ENCODE results near the gene PSTPIP1.

Gene PSTPIP1

DNA sequence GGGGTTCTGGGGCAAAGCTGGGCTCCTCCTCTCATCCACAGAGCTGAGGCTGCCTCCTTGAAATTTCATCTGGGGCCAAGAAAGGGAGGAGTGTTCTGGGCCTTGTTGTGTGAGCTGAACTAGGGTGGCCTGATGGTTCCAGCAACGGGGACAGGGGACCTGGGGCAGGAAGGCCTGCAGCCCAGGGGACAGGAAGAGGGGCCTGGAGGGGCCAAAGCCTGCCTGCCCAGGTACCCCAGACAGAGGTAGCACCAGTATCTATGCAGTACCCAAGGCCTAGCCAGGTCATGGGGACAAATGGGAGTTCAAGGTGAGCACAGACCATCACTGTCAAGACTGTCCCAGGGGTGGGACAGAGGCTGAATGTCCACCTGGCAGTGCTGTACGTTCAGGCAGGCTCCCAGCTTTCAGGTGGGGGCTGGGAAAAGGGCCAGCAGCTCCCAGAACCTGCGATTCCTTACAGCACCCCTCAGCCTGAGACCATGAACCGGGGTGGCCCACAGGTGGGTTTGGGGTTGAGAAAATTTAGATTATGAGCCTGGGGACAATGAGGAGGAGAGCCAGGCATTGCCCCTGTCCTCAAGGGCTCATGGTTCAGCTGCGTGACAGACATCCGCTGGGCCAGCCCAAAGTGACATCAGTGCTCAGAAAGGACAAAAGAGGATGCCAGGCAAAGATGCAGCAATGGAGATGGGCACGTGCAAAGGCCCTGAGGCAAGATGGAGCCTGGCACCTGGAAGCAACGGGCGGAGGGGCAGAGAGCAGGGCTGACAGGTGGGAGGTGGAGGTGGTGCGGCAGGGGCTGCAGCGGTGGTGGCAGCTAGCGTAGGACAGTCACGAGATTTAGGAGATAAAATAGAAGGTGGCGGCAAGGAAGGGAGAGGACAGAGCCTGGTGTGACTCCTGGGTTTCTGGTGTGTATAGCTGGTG, 28.0 kb downstream of the PSTPIP1 start:
- no peak for TF ChIP-seq Cebpa-rat (IDR thresholded peaks at IDR 0.05)
- no peaks in the 10 kb centered on the region for H3K27me3 ChIP-seq
- peak overlapping the region; percentile 43; the same call in 1 of the 2 replicates for H3K9ac ChIP-seq
- H3K36me3 ChIP-seq, result no peaks in the 10 kb centered on the region
- H3K4me3 ChIP-seq, result no peak overlapping the region
- H3K9me3 ChIP-seq, result no peaks in the 10 kb centered on the region
- peak overlapping the region; percentile 99 for H3K4me2 ChIP-seq
- peaks cover 20% of the 10 kb centered on the region for H4K20me1 ChIP-seq
- H3K27ac ChIP-seq, result peak overlapping the region; percentile 60
- H3K4me1 ChIP-seq, result peaks cover 78% of the 10 kb centered on the region

DNA sequence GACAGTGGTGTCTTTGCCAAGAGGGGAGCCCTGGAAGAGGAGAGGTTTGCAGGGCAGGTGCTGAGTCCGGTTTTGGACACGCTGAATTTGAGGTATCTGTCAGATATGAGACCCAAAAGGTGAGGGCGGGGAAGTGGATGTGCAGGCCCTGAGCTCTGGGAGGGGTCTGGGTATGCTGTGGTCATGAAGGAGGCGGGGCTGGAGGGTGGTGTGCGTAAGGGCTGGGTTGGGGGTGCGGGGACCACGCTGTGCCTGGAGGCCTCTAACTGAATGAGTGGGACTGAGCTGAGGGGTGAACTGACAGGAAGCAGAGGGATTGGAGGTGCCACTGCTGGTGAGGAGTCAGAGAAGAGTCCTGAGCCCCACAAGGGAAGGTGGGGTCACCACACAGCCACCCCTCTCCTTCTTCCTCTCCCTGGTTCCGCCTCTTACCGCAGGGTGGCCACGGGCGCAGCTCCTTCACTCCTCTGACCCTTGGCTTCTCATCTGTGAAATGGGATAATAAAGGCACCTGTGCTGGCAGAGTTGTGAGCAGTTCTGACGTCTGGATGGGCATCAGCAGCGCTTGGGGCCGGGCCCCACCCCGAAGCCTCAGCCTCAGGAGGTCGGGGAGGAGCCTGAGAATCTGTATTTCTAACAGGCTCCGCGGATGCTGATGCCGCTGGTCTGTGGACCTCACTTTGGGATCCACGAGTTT, 28.8 kb downstream of the PSTPIP1 start:
- H3K4me2 ChIP-seq, result no peak overlapping the region
- H3K9me3 ChIP-seq, result no peaks in the 10 kb centered on the region
- peaks cover 73% of the 10 kb centered on the region for H3K4me1 ChIP-seq
- H4K20me1 ChIP-seq, result peaks cover 12% of the 10 kb centered on the region
- H3K4me3 ChIP-seq, result no peak overlapping the region
- TF ChIP-seq Cebpa-rat (IDR thresholded peaks at IDR 0.05), result no peak
- H3K36me3 ChIP-seq, result no peaks in the 10 kb centered on the region
- H3K27me3 ChIP-seq, result no peaks in the 10 kb centered on the region
- H3K9ac ChIP-seq, result no peak overlapping the region
- H3K27ac ChIP-seq, result no peak overlapping the region

DNA sequence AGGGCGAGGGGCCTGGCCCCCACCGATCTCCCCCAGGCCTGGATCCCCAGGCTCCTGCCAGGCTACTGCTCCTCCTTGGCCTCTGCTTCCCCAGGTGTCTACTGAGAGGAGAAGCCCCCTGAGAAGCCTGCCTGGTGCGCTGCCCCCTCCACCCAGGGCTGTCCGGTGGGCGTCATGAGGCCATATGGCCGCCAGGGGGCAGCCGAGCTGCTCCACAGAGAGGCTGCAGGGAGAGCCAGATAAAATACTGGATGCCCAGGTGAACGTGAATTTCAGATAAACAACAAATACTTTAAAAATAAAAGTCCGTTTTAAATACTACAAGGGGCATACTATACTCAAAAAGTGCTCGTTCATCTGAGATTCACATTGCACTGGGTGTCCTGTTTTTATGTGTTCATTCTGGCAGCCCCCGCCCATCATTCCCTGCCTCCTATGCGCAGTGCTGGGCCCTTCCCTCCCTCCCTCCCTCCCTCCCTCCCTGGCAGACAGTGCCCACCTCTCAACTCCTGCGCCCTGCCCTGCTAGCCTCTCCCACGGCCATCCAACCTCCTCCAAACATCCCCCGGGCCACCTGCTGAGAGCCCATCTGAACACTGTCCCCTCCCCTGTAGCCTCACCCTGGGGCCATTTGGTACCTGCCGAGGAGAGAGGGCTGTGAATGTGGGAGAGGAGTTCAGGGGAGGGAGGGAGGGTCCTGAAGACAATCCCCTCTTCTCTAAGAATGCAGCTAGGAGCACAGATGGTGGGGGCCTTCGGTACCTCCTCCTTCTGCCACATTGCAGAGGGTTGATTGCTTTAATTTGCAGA, 29.6 kb downstream of the PSTPIP1 start:
- Histone ChIP-seq H3K4me1 (peaks cover 73% of the 10 kb centered on the region), H3K36me3 (no peaks in the 10 kb centered on the region), H3K27ac (no peak overlapping the region), H3K9ac (no peak overlapping the region), H3K27me3 (no peaks in the 10 kb centered on the region), H4K20me1 (peaks cover 4% of the 10 kb centered on the region; the same call in 1 of the 2 replicates), H3K4me3 (no peak overlapping the region), H3K9me3 (no peaks in the 10 kb centered on the region), H3K4me2 (no peak overlapping the region)
- no peak for TF ChIP-seq Cebpa-rat (IDR thresholded peaks at IDR 0.05)

DNA sequence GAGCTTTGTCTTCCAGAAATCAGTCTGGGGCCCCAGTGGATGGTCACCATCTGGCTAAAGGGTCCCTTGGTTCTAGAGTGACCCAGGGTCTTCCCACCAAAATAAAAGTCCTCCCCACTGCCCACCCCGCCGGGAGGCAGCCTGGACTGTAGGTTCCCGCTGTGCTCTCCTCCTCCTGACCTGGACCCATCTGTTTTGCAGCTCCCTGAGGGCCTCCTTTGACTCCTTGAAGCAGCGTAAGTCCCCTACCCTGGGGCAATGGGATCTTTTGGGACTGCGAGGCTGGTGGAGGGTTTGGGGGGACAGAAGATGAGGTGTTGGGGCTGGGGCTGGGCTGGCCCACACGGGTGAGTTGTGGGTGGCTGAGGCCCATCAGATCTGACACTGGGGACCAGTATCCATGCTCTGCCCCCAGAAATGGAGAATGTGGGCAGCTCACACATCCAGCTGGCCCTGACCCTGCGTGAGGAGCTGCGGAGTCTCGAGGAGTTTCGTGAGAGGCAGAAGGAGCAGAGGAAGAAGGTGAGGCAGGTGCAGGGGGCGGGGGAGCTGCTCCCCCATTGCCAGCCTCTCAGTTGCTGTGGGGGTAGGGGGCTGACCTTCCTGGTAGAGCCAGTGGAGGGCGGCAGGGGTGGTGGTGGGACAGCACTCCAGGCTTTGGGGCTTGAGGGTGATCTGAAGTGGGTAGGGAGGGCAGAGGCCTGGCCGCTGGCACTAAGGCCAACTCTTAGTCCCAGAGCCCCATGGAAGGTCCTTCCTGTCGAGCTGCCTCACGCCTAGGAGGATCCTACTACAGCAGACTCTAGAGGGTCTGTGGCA, 30.4 kb downstream of the PSTPIP1 start:
- Histone ChIP-seq H3K27ac (0 out of 2 replicates have a peak overlapping the region, but pooled peaks have one; percentile 4), H3K4me1 (peaks cover 73% of the 10 kb centered on the region), H3K4me2 (no peak overlapping the region), H4K20me1 (no peaks in the 10 kb centered on the region), H3K27me3 (no peaks in the 10 kb centered on the region), H3K36me3 (no peaks in the 10 kb centered on the region), H3K9ac (no peak overlapping the region), H3K4me3 (no peak overlapping the region), H3K9me3 (no peaks in the 10 kb centered on the region)
- TF ChIP-seq Cebpa-rat (IDR thresholded peaks at IDR 0.05), result no peak

DNA sequence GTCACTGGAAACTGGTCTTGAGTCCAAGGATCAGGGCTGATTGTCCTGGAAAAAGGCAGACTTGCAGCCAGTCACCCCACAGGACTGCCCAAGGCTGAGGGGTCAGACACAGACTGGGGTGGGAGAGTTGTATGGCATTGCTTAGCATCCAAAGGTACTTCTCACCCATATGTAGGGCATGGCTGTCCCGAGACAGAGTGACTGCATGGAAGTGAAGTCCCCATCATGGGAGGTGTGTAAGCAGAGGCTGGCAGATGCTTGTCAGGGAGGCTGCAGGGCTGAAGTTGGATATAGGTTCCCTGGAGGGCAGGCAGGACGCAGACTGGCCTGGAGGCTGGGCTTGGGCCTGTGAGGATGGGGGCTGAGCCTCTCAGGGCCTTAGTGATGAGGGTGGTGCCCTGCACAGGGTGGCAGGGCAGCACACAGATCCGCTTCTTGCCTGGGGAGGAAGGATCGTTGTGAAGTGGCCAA, 31.1 kb downstream of the PSTPIP1 start:
- Histone ChIP-seq H3K4me2 (peak overlapping the region; percentile 49; the same call in 1 of the 2 replicates), H4K20me1 (no peaks in the 10 kb centered on the region), H3K36me3 (no peaks in the 10 kb centered on the region), H3K27ac (peak overlapping the region; percentile 50; the same call in 1 of the 2 replicates), H3K9me3 (no peaks in the 10 kb centered on the region), H3K9ac (no peak overlapping the region), H3K4me1 (peaks cover 73% of the 10 kb centered on the region), H3K27me3 (no peaks in the 10 kb centered on the region), H3K4me3 (no peak overlapping the region)
- no peak for TF ChIP-seq Cebpa-rat (IDR thresholded peaks at IDR 0.05)

DNA sequence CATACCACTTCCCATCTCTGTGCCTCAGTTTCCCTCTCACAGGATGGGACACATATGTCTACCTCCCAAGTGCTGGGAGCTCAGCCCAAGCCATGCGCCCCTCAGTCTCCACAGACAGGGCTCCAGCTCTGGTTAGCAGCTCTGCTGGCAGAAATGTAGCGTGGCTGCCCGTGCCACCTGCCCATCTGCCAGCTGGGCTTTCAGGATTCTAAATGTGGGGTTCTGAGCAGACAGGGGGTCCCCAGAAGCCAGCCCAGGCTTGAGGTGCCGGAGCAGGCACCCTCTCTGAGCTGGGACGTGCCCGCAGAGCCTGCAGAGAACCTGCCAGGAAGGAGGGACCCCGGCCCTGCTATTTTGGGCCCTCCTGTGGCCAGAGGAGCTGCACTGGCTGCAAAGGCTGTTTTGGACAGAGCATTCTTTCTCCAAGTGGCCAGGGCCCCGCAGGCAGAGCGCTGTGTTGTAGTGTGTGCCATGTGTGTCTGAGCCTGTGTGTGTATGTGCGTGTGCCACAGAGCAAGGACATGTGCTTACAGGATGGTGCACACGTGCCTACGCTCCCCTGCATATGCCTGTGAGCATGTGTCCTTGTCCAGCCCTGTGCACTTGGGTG, 31.7 kb downstream of the PSTPIP1 start:
- Histone ChIP-seq H3K9ac (peak overlapping the region; percentile 44; the same call in 1 of the 2 replicates), H3K4me3 (no peak overlapping the region)

DNA sequence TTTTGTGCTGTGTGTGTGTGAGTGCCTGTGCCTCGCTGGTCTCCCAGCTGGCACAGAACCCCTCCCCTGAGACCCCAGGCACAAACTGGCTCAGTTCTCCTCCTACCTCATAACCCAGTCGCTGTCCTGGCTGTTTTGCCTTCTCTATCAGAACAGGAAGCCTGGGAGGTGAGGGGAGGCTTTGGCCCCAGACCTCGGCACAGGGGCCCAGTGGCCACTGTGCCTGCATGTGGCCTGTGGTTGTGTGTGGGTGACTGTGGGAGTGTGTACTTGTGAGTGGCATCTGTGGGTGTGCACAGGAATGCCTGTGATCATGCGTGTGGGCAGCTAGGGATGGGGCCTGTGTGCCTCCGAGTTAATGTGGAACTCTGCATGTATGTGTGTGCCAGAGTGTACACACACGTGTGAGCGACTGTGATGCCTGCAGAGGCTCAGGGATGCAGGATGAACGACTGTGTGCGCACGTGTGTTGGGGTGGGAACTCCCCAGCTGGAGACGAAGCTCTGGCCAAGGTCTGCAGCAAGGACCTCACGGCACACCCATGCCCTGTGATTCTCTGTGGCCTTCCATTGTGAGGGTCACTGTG, 32.3 kb downstream of the PSTPIP1 start:
- no peak for TF ChIP-seq Cebpa-rat (IDR thresholded peaks at IDR 0.05)
- Histone ChIP-seq H3K4me3 (no peak overlapping the region), H4K20me1 (no peaks in the 10 kb centered on the region), H3K4me2 (peak overlapping the region; percentile 49), H3K4me1 (peaks cover 73% of the 10 kb centered on the region), H3K27ac (peak overlapping the region; percentile 50; the same call in 1 of the 2 replicates), H3K36me3 (no peaks in the 10 kb centered on the region), H3K9ac (peak overlapping the region; percentile 44; the same call in 1 of the 2 replicates), H3K9me3 (no peaks in the 10 kb centered on the region), H3K27me3 (no peaks in the 10 kb centered on the region)

More for the DNA sequence above, 31.7 kb downstream of the PSTPIP1 start:
- Histone ChIP-seq H3K27me3 (no peaks in the 10 kb centered on the region), H4K20me1 (no peaks in the 10 kb centered on the region), H3K27ac (peak overlapping the region; percentile 50; the same call in 1 of the 2 replicates), H3K4me1 (peaks cover 73% of the 10 kb centered on the region), H3K9me3 (no peaks in the 10 kb centered on the region), H3K36me3 (no peaks in the 10 kb centered on the region), H3K4me2 (peak overlapping the region; percentile 49)
- TF ChIP-seq Cebpa-rat (IDR thresholded peaks at IDR 0.05), result no peak
